Activated CD4-positive, alpha-beta T cell treated with anti-CD3 and anti-CD28 coated beads, Interleukin-10, Interleukin-2, amounts not matched to agents 100 ng/mL and 50 ng/mL, durations not matched to agents 16 hours and 8 hours (primary cell): Measurements from ENCODE around the gene PCDH11Y.
"Not testable (repeated sequence)": the region's sequence is repeated elsewhere in the genome, so short reads cannot be mapped to it uniquely, and the experiment has no call there.

Source experiments
- DNase-seq: peaks from one replicate; pipeline ENCODE4 v3.0.0-alpha.2; 2020

PCDH11Y gene

GRCh38 chrY:5000057-5000456 lies at the start of gene PCDH11Y:
TSS of gene PCDH11Y (plus strand) at chrY:5000296. CDS start at chrY:5057100, 56,804 bp downstream.
- not testable (repeated sequence) for DNase-seq

- DNase-seq: not testable (repeated sequence)
Measured at GRCh38 chrY:4967894-4968293, 32.2 kb upstream of the PCDH11Y start.

- DNase-seq: not testable (repeated sequence)
Measured at GRCh38 chrY:4991743-4992400, 8.2 kb upstream of the PCDH11Y start.

- not testable (repeated sequence) for DNase-seq
Measured at GRCh38 chrY:4994892-4995291, 5.2 kb upstream of the PCDH11Y start.

- DNase-seq: not testable (repeated sequence)
Measured at GRCh38 chrY:5002476-5003184, 2.5 kb downstream of the PCDH11Y start.

- DNase-seq: not testable (repeated sequence)
Measured at GRCh38 chrY:5038972-5039523, 39.0 kb downstream of the PCDH11Y start.

GRCh38 chrY:5083017-5083416 lies 82.9 kb downstream of the PCDH11Y start:
- DNase-seq: not testable (repeated sequence)

GRCh38 chrY:5182998-5183397 lies 182.9 kb downstream of the PCDH11Y start:
- not testable (repeated sequence) for DNase-seq

GRCh38 chrY:5215116-5215515 lies 215.0 kb downstream of the PCDH11Y start:
- not testable (repeated sequence) for DNase-seq

GRCh38 chrY:5324931-5325330 lies 324.8 kb downstream of the PCDH11Y start:
- not testable (repeated sequence) for DNase-seq

- not testable (repeated sequence) for DNase-seq
Measured at GRCh38 chrY:5342220-5342619, 342.1 kb downstream of the PCDH11Y start.

GRCh38 chrY:5543705-5544104 lies 543.6 kb downstream of the PCDH11Y start:
- DNase-seq: not testable (repeated sequence)

GRCh38 chrY:5638589-5638988 lies 638.5 kb downstream of the PCDH11Y start:
- not testable (repeated sequence) for DNase-seq

- DNase-seq: not testable (repeated sequence)
Measured at GRCh38 chrY:5679265-5679664, 679.2 kb downstream of the PCDH11Y start.

GRCh38 chrY:5708727-5709126 lies 708.6 kb downstream of the PCDH11Y start:
- not testable (repeated sequence) for DNase-seq

GRCh38 chrY:5709788-5710381 lies 709.8 kb downstream of the PCDH11Y start:
- DNase-seq: not testable (repeated sequence)

- DNase-seq: not testable (repeated sequence)
Measured at GRCh38 chrY:5761403-5761802, 761.3 kb downstream of the PCDH11Y start.

- not testable (repeated sequence) for DNase-seq
Measured at GRCh38 chrY:5776485-5776884, 776.4 kb downstream of the PCDH11Y start.
